Osteoblast (primary cell): ENCODE results near the gene CFAP54. TPM values are rescaled to one million over a fixed set of nuclear protein-coding genes. Genes with fewer than 3 reads are reported as not detected.

Experiments used
- DNase-seq: peaks from one replicate; pipeline ENCODE4 v3.0.0; 2011; ENCODE audit warnings: low spot score, mixed read lengths; ENCODE audit not compliant: insufficient read length; ENCODE audit errors: missing footprints
- H2AFZ ChIP-seq: 2 replicates; pipeline ENCODE4 v1.6.0; 2011; ENCODE audit warnings: mild to moderate bottlenecking, low read length
- H3K27ac ChIP-seq: 2 replicates; pipeline ENCODE4 v1.5.1; 2011; ENCODE audit warnings: mild to moderate bottlenecking, low read depth, low read length, moderate library complexity
- H3K27me3 ChIP-seq: 2 replicates; pipeline ENCODE4 v1.6.0; 2012; ENCODE audit warnings: mild to moderate bottlenecking, control low read depth, inconsistent platforms, low read length, moderate library complexity; ENCODE audit not compliant: insufficient read depth
- H3K36me3 ChIP-seq: 2 replicates; pipeline ENCODE4 v1.5.1; 2011; ENCODE audit warnings: mild to moderate bottlenecking, low read length, control low read depth, moderate library complexity; ENCODE audit not compliant: insufficient read depth
- H3K4me1 ChIP-seq: 2 replicates; pipeline ENCODE4 v1.5.1; 2011; ENCODE audit warnings: mild to moderate bottlenecking, low read length, control low read depth, moderate library complexity; ENCODE audit not compliant: insufficient read depth
- H3K4me2 ChIP-seq: 2 replicates; pipeline ENCODE4 v1.6.0; 2011; ENCODE audit warnings: mild to moderate bottlenecking, low read length; ENCODE audit not compliant: insufficient read depth
- H3K4me3 ChIP-seq: fragments of 200-600 bp; sonication (generic); 3 replicates; pipeline ENCODE4 v1.5.1; 2012; ENCODE audit warnings: mild to moderate bottlenecking, low read length, inconsistent platforms; ENCODE audit not compliant: insufficient read depth
- H3K79me2 ChIP-seq: 2 replicates; pipeline ENCODE4 v1.6.0; 2012; ENCODE audit warnings: mild to moderate bottlenecking, low read length, control low read depth, inconsistent platforms; ENCODE audit not compliant: insufficient read depth
- H3K9me3 ChIP-seq: 2 replicates; pipeline ENCODE4 v1.5.1; 2011; ENCODE audit warnings: low read depth, low read length, control low read depth
- H4K20me1 ChIP-seq: 2 replicates; pipeline ENCODE4 v1.6.0; 2012; ENCODE audit warnings: mild to moderate bottlenecking, low read length, control low read depth; ENCODE audit not compliant: insufficient read depth
- total RNA-seq: library from RNA; depleted of rRNA; stranded (reverse); fragments of >200 nt; gene quantifications from 2 replicates; pipeline ENCODE4 v1.2.3, GENCODE V29; 2012
- TF ChIP-seq, protein P1 (sequence below): IDR thresholded peaks from 2 replicates; pipeline ENCODE4 v1.5.1; 2011; ENCODE audit warnings: mild to moderate bottlenecking, low read depth, low read length, moderate library complexity; ENCODE audit errors: extremely low read depth

The CFAP54 gene
- total RNA-seq, 1 donor, result 2.2 TPM

DNA sequence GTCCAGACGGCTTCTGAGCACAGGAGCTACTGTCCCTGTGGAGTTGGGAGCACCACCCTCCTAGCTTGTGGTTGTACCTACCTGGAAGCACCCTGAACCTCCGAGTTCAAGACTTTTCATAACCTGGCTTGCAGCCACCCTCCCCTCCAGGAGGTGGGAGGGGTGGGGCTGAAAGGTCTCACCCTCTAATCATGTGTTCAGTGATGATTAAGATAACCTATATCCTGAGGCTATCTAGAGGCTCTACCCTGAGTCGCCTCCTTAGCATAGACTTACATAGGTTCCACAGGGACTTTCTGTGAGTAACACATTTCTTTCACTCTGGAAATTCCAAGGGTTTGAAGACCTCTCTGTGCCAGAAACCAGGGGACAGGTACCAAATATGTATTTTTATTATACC lies 146.5 kb downstream of the CFAP54 start:
- peak; percentile 19 for DNase-seq
- Histone ChIP-seq H3K79me2 (no peaks in the 10 kb centered on the region), H3K9me3 (no peaks in the 10 kb centered on the region), H3K27me3 (no peaks in the 10 kb centered on the region), H2AFZ (no peak overlapping the region), H3K4me1 (no peaks in the 10 kb centered on the region), H3K36me3 (no peaks in the 10 kb centered on the region), H4K20me1 (no peaks in the 10 kb centered on the region), H3K27ac (no peak overlapping the region), H3K4me3 (no peak overlapping the region), H3K4me2 (no peak overlapping the region)
- TF ChIP-seq, protein P1, sequence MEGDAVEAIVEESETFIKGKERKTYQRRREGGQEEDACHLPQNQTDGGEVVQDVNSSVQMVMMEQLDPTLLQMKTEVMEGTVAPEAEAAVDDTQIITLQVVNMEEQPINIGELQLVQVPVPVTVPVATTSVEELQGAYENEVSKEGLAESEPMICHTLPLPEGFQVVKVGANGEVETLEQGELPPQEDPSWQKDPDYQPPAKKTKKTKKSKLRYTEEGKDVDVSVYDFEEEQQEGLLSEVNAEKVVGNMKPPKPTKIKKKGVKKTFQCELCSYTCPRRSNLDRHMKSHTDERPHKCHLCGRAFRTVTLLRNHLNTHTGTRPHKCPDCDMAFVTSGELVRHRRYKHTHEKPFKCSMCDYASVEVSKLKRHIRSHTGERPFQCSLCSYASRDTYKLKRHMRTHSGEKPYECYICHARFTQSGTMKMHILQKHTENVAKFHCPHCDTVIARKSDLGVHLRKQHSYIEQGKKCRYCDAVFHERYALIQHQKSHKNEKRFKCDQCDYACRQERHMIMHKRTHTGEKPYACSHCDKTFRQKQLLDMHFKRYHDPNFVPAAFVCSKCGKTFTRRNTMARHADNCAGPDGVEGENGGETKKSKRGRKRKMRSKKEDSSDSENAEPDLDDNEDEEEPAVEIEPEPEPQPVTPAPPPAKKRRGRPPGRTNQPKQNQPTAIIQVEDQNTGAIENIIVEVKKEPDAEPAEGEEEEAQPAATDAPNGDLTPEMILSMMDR, result no peak

DNA sequence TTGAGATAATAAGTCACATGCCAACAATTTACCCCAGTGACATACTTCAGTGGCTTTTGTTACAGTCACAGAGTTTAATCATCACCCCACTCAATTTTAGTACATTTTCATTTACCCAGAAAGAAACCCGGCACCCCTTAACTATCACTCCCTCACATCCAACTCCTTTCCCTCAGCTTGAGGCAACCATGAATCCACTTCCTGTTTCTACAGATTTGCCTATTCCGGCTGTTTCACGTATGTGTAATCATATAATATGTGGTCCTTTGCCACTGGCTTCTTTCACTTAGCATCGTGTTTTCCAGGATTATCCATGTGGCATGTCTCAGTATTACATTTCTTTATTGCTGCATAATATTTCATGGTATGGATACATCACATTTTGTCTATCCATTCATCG lies 147.5 kb downstream of the CFAP54 start:
- no peaks in the 10 kb centered on the region for H3K36me3 ChIP-seq
- no peaks in the 10 kb centered on the region for H3K27me3 ChIP-seq
- H4K20me1 ChIP-seq, result no peaks in the 10 kb centered on the region
- H3K79me2 ChIP-seq, result no peaks in the 10 kb centered on the region
- TF ChIP-seq, protein P1, result no peak
- no peak overlapping the region for H3K4me2 ChIP-seq
- no peak overlapping the region for H2AFZ ChIP-seq
- H3K27ac ChIP-seq, result no peak overlapping the region
- no peak overlapping the region for H3K4me3 ChIP-seq
- no peaks in the 10 kb centered on the region for H3K4me1 ChIP-seq
- H3K9me3 ChIP-seq, result no peaks in the 10 kb centered on the region
- DNase-seq, result no peak

DNA sequence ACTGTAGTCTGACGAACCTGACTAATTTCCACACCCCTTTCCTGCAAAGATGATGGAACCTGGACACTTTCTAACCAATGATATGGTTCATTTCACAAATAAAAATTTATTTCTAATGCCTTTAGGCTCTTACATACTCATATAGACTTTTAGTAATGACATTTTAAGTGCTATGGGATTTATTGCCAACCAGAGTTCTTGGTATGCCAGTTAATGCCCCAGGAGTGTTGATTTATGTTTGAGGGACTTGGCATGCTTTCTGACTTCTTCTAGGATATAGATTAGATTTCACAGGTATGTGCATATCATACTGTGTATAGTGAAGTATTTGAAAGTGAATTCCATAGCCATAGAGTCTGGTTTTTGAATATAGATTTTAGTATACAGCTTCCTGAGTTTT lies 159.5 kb downstream of the CFAP54 start:
- no peak overlapping the region for H3K27ac ChIP-seq
- H3K4me3 ChIP-seq, result no peak overlapping the region
- no peaks in the 10 kb centered on the region for H3K4me1 ChIP-seq
- no peaks in the 10 kb centered on the region for H3K79me2 ChIP-seq
- DNase-seq, result peak; percentile 9
- TF ChIP-seq, protein P1, result no peak
- no peaks in the 10 kb centered on the region for H3K9me3 ChIP-seq
- H2AFZ ChIP-seq, result no peak overlapping the region
- H3K27me3 ChIP-seq, result no peaks in the 10 kb centered on the region
- no peaks in the 10 kb centered on the region for H3K36me3 ChIP-seq
- H4K20me1 ChIP-seq, result no peaks in the 10 kb centered on the region
- H3K4me2 ChIP-seq, result no peak overlapping the region

DNA sequence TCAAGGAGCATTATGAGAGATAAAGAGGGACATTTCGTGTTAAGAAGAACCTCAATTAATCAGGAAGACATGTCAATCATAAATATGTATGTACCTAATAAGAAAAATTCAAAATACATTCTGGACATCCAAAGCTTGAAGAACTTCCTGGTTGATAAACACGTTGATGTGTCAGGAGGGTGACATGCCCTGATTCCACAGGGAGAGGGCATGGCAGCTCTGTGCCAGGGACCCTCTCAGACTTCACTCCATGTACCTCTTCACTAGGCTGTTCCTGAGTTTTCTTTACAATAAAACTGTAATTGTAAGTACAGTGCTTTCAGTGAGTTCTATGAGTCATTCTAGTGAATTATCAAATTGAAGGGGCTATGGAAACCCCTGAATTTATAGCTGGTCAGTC lies 163.5 kb downstream of the CFAP54 start:
- no peaks in the 10 kb centered on the region for H3K4me1 ChIP-seq

More for the DNA sequence above, 163.5 kb downstream of the CFAP54 start:
- no peak overlapping the region for H3K4me3 ChIP-seq
- no peaks in the 10 kb centered on the region for H3K27me3 ChIP-seq
- no peak for DNase-seq
- no peak overlapping the region for H2AFZ ChIP-seq
- no peaks in the 10 kb centered on the region for H3K9me3 ChIP-seq
- H3K4me2 ChIP-seq, result no peak overlapping the region
- H4K20me1 ChIP-seq, result no peaks in the 10 kb centered on the region
- H3K27ac ChIP-seq, result no peak overlapping the region
- TF ChIP-seq, protein P1, result no peak
- H3K36me3 ChIP-seq, result no peaks in the 10 kb centered on the region
- no peaks in the 10 kb centered on the region for H3K79me2 ChIP-seq
